Right ventricle myocardium inferior (tissue), 1 donor: ENCODE measurements around the gene SLC22A16. TPM values are rescaled to one million over a fixed set of nuclear protein-coding genes. Genes with fewer than 3 reads are reported as not detected.
A peak's percentile ranks its signal among the peaks of the same experiment; 100 is the strongest.
"Not testable (repeated sequence)": the region's sequence is repeated elsewhere in the genome, so short reads cannot be mapped to it uniquely, and the experiment has no call there.

Experiments used
- ATAC-seq: fragments of 200-7000 bp; cut with Tn5 transposase; one replicate; pipeline ENCODE4 v1.9.1; 2020; ENCODE audit warnings: mild to moderate bottlenecking, moderate library complexity
- DNase-seq: peaks from one replicate; pipeline ENCODE4 v3.0.0; 2021; ENCODE audit errors: missing footprints
- intact Hi-C: fragments of 100-400 bp; cut with DNase I; formaldehyde crosslinking; loops from one replicate; pipeline ENCODE4 v1.11.0; 2022
- total RNA-seq: library from RNA; stranded (reverse); fragmentation: NEBNext Ultra II Directional; extraction: Animal tissue kit (Norgen Biotek cat#: 25700); gene quantifications from one replicate; pipeline ENCODE4 v1.2.1, GENCODE V29; 2021
- donor health status: DM: no; HTN: yes; CAD: no; lungs with severe emphysema.

Gene SLC22A16
- total RNA-seq, 1 donor from 2014 or later = 0.32 TPM

GRCh38 chr6:110492584-110492983 lies 16.2 kb upstream of the SLC22A16 start:
- intact Hi-C loops = no loop called here
- ATAC-seq (no peak), DNase-seq (no peak)

- DNase-seq (no peak), ATAC-seq (no peak)
- intact Hi-C loops = no loop called here
These were observed 15.4 kb upstream of the SLC22A16 start for GRCh38 chr6:110491644-110492317.

GRCh38 chr6:110491299-110491643 lies 14.9 kb upstream of the SLC22A16 start:
- DNase-seq = no peak
- intact Hi-C loops = no loop called here
- ATAC-seq = no peak

GRCh38 chr6:110490110-110490509 lies 13.7 kb upstream of the SLC22A16 start:
- no peak for ATAC-seq
- no peak for DNase-seq
- intact Hi-C loops = no loop called here

GRCh38 chr6:110488606-110489190 lies 12.3 kb upstream of the SLC22A16 start:
- no peak for ATAC-seq
- DNase-seq = no peak
- intact Hi-C loops = no loop called here

- ATAC-seq, DNase-seq, intact Hi-C loops: not testable (repeated sequence)
These were observed 11.6 kb upstream of the SLC22A16 start for GRCh38 chr6:110487968-110488381.

- ATAC-seq = no peak
- no peak for DNase-seq
- intact Hi-C loops = no loop called here
These were observed 10.3 kb upstream of the SLC22A16 start for GRCh38 chr6:110486756-110487155.

- DNase-seq (no peak), ATAC-seq (no peak)
- intact Hi-C loops = no loop called here
These were observed 9.1 kb upstream of the SLC22A16 start for GRCh38 chr6:110485491-110485890.

- DNase-seq (no peak), ATAC-seq (no peak)
- intact Hi-C loops = no loop called here
These were observed 7.9 kb upstream of the SLC22A16 start for GRCh38 chr6:110484321-110484720.

- no peak for DNase-seq
- intact Hi-C loops = no loop called here
- no peak for ATAC-seq
These were observed 6.5 kb upstream of the SLC22A16 start for GRCh38 chr6:110482774-110483400.

- intact Hi-C loops = no loop called here
- DNase-seq = no peak
- ATAC-seq = no peak
These were observed 4.7 kb upstream of the SLC22A16 start for GRCh38 chr6:110481081-110481480.

- intact Hi-C loops = no loop called here
- ATAC-seq (peak; percentile 48), DNase-seq (peak; percentile 75)
These were observed 1.3 kb downstream of the SLC22A16 start for GRCh38 chr6:110475066-110475653.

GRCh38 chr6:110474500-110474899 lies 1.9 kb downstream of the SLC22A16 start:
- DNase-seq (no peak), ATAC-seq (no peak)
- intact Hi-C loops = no loop called here

GRCh38 chr6:110472739-110473138 lies 3.7 kb downstream of the SLC22A16 start:
- intact Hi-C loops = no loop called here
- ATAC-seq = no peak
- no peak for DNase-seq

GRCh38 chr6:110471726-110472365 lies 4.6 kb downstream of the SLC22A16 start:
- intact Hi-C loops = no loop called here
- DNase-seq = no peak
- ATAC-seq = no peak

GRCh38 chr6:110468731-110469130 lies 7.7 kb downstream of the SLC22A16 start:
- ATAC-seq (no peak), DNase-seq (no peak)
- intact Hi-C loops = no loop called here

- ATAC-seq = no peak
- intact Hi-C loops = no loop called here
- no peak for DNase-seq
These were observed 8.8 kb downstream of the SLC22A16 start for GRCh38 chr6:110467566-110468140.

- DNase-seq (no peak), ATAC-seq (no peak)
- intact Hi-C loops = no loop called here
These were observed 13.4 kb downstream of the SLC22A16 start for GRCh38 chr6:110462884-110463481.

GRCh38 chr6:110461376-110461775 lies 15.0 kb downstream of the SLC22A16 start:
- ATAC-seq = no peak
- intact Hi-C loops = no loop called here

More at GRCh38 chr6:110461376-110461775, 15.0 kb downstream of the SLC22A16 start:
- no peak for DNase-seq
